ENCODE data around the gene MAF. TPM values are rescaled to one million over a fixed set of nuclear protein-coding genes. Genes with fewer than 3 reads are reported as not detected.

MAF gene
- total RNA-seq, 1 experiment from 2014 or later: 4.9 TPM

- Mint-ChIP-seq H3K9me3 (no peaks in the 10 kb centered on the region), H3K27me3 (ENCODE audit: low read depth) (peaks cover 20% of the 10 kb centered on the region), H3K27ac (no peak overlapping the region), H3K36me3 (ENCODE audit: insufficient read depth in 1 of 3, low read depth in 3 of 3) (no peaks in the 10 kb centered on the region; a peak in 2 of 7 replicates), H3K4me1 (peaks cover 35 to 41% of the 10 kb centered on the region in 2 experiments), H3K4me3 (peak overlapping the region; percentile 75 to 83)
- peak; percentile 76 for DNase-seq
- Histone ChIP-seq H3K79me1 (ENCODE audit: insufficient read depth, low read depth, low read length, poor library complexity, severe bottlenecking) (no peaks in the 10 kb centered on the region), H3K27me3 (ENCODE audit: insufficient read depth, low read length) (no peaks in the 10 kb centered on the region; the same call in 1 of the 2 replicates), H3K14ac (ENCODE audit: insufficient read depth, low read length) (no peak overlapping the region), H3K4me2 (ENCODE audit: insufficient read depth, insufficient read length, low read length) (peak overlapping the region; percentile 40), H2BK12ac (ENCODE audit: insufficient read length, low read depth, low read length) (no peak overlapping the region), H3K9ac (ENCODE audit: extremely low read depth, insufficient read length, low read length) (no peak overlapping the region), H3K18ac (ENCODE audit: insufficient read length, low read depth, low read length) (no peak overlapping the region), H2BK15ac (ENCODE audit: low read depth, low read length) (no peak overlapping the region), H3K4me1 (ENCODE audit: insufficient read depth, low read length) (no peaks in the 10 kb centered on the region), H3K27ac (ENCODE audit: insufficient read length, low read depth, low read length) (no peak overlapping the region), H2BK20ac (ENCODE audit: low read depth, low read length, poor library complexity, severe bottlenecking) (no peak overlapping the region), H3K79me2 (ENCODE audit: insufficient read depth, low read length) (no peaks in the 10 kb centered on the region), H3T11ph (ENCODE audit: low read length) (no peak overlapping the region), H4K20me1 (ENCODE audit: control insufficient read depth, insufficient read depth, insufficient read length) (no peaks in the 10 kb centered on the region), H3K23me2 (ENCODE audit: insufficient read length, low read depth, low read length, poor library complexity, severe bottlenecking) (peaks cover 20% of the 10 kb centered on the region), H4K91ac (ENCODE audit: insufficient read length, low read depth, low read length) (no peak overlapping the region), H4K5ac (ENCODE audit: insufficient read length, low read depth, low read length) (no peak overlapping the region), H2AFZ (ENCODE audit: low read length) (no peak overlapping the region), H3K23ac (ENCODE audit: insufficient read length, low read depth, low read length) (no peak overlapping the region), H2AK5ac (ENCODE audit: insufficient read length, low read length) (no peak overlapping the region), H2BK5ac (ENCODE audit: insufficient read length, low read length) (no peak overlapping the region), H3K56ac (ENCODE audit: insufficient read length, low read depth, low read length) (no peak overlapping the region), H4K8ac (replicated peaks; ENCODE audit: insufficient read length, low read depth, low read length) (no peak overlapping the region), H3K4ac (ENCODE audit: low read depth, low read length) (no peak overlapping the region), H3K9me3 (ENCODE audit: control insufficient read depth, low read depth, low read length) (no peaks in the 10 kb centered on the region), H2BK120ac (ENCODE audit: low read depth, low read length, poor library complexity, severe bottlenecking) (no peak overlapping the region)
- peak; percentile 51; the same call in 2 of the 3 replicates for TF ChIP-seq CTCF (conservative IDR thresholded peaks at IDR 0.05)
- WGBS (ENCODE audit: extremely low coverage, insufficient read length, low lambda C conversion rate): no CpG with 5 or more reads among the region's 51 CpGs
Observed at GRCh38 chr16:79598348-79599181, 2.0 kb downstream of the MAF start.
